ENCODE results near the gene TMEM33. TPM values are rescaled to one million over a fixed set of nuclear protein-coding genes. Genes with fewer than 3 reads are reported as not detected.

TMEM33 gene
- total and polyA plus RNA-seq, 4 donors = 20.8 to 49.0 (median 31.7) TPM

GRCh38 chr4:41887821-41888686 is 47.2 kb upstream of the TMEM33 start:
- no peak for DNase-seq (ENCODE audit: low spot score)
- Histone ChIP-seq H3K4me3 (ENCODE audit: low read depth in 1 of 3, low read length in 3 of 3) (no peak overlapping the region), H3K9me3 (ENCODE audit: control insufficient read depth in 4 of 4, low read length in 3 of 4) (no peaks in the 10 kb centered on the region), H3K9ac (ENCODE audit: low read depth in 1 of 2, low read length in 2 of 2) (no peak overlapping the region), H3K36me3 (ENCODE audit: control insufficient read depth in 4 of 4, insufficient read depth in 3 of 4, low read depth in 1 of 4, low read length in 3 of 4) (no peaks in the 10 kb centered on the region), H3K27ac (ENCODE audit: low read depth in 1 of 2, low read length in 2 of 2) (no peak overlapping the region), H3K27me3 (ENCODE audit: control insufficient read depth in 4 of 4, insufficient read depth in 4 of 4, low read length in 3 of 4) (no peaks in the 10 kb centered on the region), H3K4me1 (ENCODE audit: control insufficient read depth in 4 of 4, insufficient read depth in 4 of 4, low read length in 3 of 4) (peaks cover 2 to 46% (median 39%) of the 10 kb centered on the region in 4 donors)
- TF ChIP-seq YY1 (IDR thresholded peaks at IDR 0.05) (no peak), RAD21 (IDR thresholded peaks at IDR 0.05) (peak; percentile 90 to 93), CTCF (IDR thresholded peaks at IDR 0.05; ENCODE audit: low read depth, low read length, missing input control) (peak; percentile 91)
- 3% methylated on average over 3 of the region's 3 CpGs for WGBS

GRCh38 chr4:41888687-41889074 is 46.5 kb upstream of the TMEM33 start:
- H3K27ac ChIP-seq (ENCODE audit: low read depth in 1 of 2, low read length in 2 of 2) = no peak overlapping the region
- H3K9ac ChIP-seq (ENCODE audit: low read depth in 1 of 2, low read length in 2 of 2) = no peak overlapping the region
- peaks cover 0 to 41% (median 33%) of the 10 kb centered on the region in 4 donors for H3K4me1 ChIP-seq (ENCODE audit: control insufficient read depth in 4 of 4, insufficient read depth in 4 of 4, low read length in 3 of 4)
- 46% methylated on average over 1 of the region's 1 CpG for WGBS
- H3K4me3 ChIP-seq (ENCODE audit: low read depth in 1 of 3, low read length in 3 of 3) = no peak overlapping the region
- no peaks in the 10 kb centered on the region for H3K36me3 ChIP-seq (ENCODE audit: control insufficient read depth in 4 of 4, insufficient read depth in 3 of 4, low read depth in 1 of 4, low read length in 3 of 4)
- TF ChIP-seq HNF4A (conservative IDR thresholded peaks at IDR 0.05) = peak in 1 of 2 donors; percentile 62
- TF ChIP-seq REST (IDR thresholded peaks at IDR 0.05) = no peak
- H3K27me3 ChIP-seq (ENCODE audit: control insufficient read depth in 4 of 4, insufficient read depth in 4 of 4, low read length in 3 of 4) = no peaks in the 10 kb centered on the region
- H3K9me3 ChIP-seq (ENCODE audit: control insufficient read depth in 4 of 4, low read length in 3 of 4) = no peaks in the 10 kb centered on the region
- DNase-seq (ENCODE audit: low spot score) = no peak

GRCh38 chr4:41889317-41889716 is 45.9 kb upstream of the TMEM33 start:
- 24% methylated on average over 1 of the region's 1 CpG for whole genome bisulfite sequencing

More at GRCh38 chr4:41889317-41889716, 45.9 kb upstream of the TMEM33 start:
- DNase-seq (ENCODE audit: low spot score) = no peak
- Histone ChIP-seq H3K27me3 (ENCODE audit: control insufficient read depth in 4 of 4, insufficient read depth in 4 of 4, low read length in 3 of 4) (no peaks in the 10 kb centered on the region), H3K9ac (ENCODE audit: low read depth in 1 of 2, low read length in 2 of 2) (no peak overlapping the region), H3K36me3 (ENCODE audit: control insufficient read depth in 4 of 4, insufficient read depth in 3 of 4, low read depth in 1 of 4, low read length in 3 of 4) (no peaks in the 10 kb centered on the region), H3K9me3 (ENCODE audit: control insufficient read depth in 4 of 4, low read length in 3 of 4) (no peaks in the 10 kb centered on the region), H3K27ac (ENCODE audit: low read depth in 1 of 2, low read length in 2 of 2) (no peak overlapping the region), H3K4me3 (ENCODE audit: low read depth in 1 of 3, low read length in 3 of 3) (no peak overlapping the region), H3K4me1 (ENCODE audit: control insufficient read depth in 4 of 4, insufficient read depth in 4 of 4, low read length in 3 of 4) (peaks cover 0 to 35% (median 28%) of the 10 kb centered on the region in 4 donors)
- TF ChIP-seq SP1 (IDR thresholded peaks at IDR 0.05) (peak; percentile 32), YY1 (IDR thresholded peaks at IDR 0.05) (no peak), EGR1 (IDR thresholded peaks at IDR 0.05; ENCODE audit: low read depth in 2 of 2) (no peak), JUND (IDR thresholded peaks at IDR 0.05) (no peak), FOXA2 (IDR thresholded peaks at IDR 0.05) (no peak), MAX (IDR thresholded peaks at IDR 0.05) (no peak), ATF3 (IDR thresholded peaks at IDR 0.05) (no peak), NR2F2 (IDR thresholded peaks at IDR 0.05) (no peak), RXRA (IDR thresholded peaks at IDR 0.05) (peak in 1 of 2 donors; percentile 25), RAD21 (IDR thresholded peaks at IDR 0.05) (no peak), FOXA1 (IDR thresholded peaks at IDR 0.05) (no peak)
